ENCODE results near the gene NMT2. TPM values are rescaled to one million over a fixed set of nuclear protein-coding genes. Genes with fewer than 3 reads are reported as not detected.
A peak's percentile ranks its signal among the peaks of the same experiment; 100 is the strongest.

NMT2 gene
- total and polyA plus RNA-seq, 10 of the 15 experiments (the other 5 are each of a cell fraction or from before 2014, with no cell fraction given) = 4.9 to 12.0 (median 9.2) TPM

DNA sequence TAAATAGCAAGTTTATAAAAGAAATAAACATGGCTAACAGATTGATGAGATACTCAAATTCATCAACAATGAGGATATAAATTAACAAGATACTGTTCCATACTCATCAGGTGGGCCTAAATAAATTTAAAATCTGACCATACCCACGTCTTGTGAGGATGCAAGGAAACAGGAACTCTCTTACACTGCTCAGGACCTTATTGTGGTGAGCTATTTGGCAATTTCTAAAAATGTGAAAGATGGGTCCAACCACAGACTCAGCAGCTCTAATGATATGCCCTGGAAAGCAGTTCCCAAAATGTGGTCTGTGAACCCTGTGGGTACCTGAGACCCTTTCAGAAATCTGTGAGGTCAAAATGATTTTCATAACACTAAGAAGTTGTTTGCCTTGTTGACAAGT, 49.9 kb downstream of the NMT2 start:
- BruUV-seq (replicated peaks) = no TSS peak
- Histone ChIP-seq H3K27ac (ENCODE audit: control insufficient read depth, insufficient read depth) (no peak overlapping the region), H3K9me3 (replicated peaks; ENCODE audit: control insufficient read depth, insufficient read depth, low read length) (peaks cover 2% of the 10 kb centered on the region; the same call in 1 of the 3 replicates), H3K27me3 (replicated peaks in 1 of 2; ENCODE audit: control insufficient read depth in 2 of 2, insufficient read depth in 2 of 2, low read length in 1 of 2) (no peaks in the 10 kb centered on the region), H3K4me3 (no peak overlapping the region), H3K79me2 (ENCODE audit: control insufficient read depth, insufficient read depth, low read length) (no peaks in the 10 kb centered on the region), H4K20me1 (ENCODE audit: control insufficient read depth, insufficient read depth) (no peaks in the 10 kb centered on the region), H2AFZ (ENCODE audit: control insufficient read depth, low read depth, low read length) (no peak overlapping the region), H3K36me3 (ENCODE audit: control insufficient read depth in 2 of 2, insufficient read depth in 2 of 2, low read length in 1 of 2) (no peaks in the 10 kb centered on the region), H3K4me1 (ENCODE audit: control insufficient read depth, insufficient read depth, low read length) (peaks cover 13% of the 10 kb centered on the region), H3K9ac (ENCODE audit: control insufficient read depth, insufficient read depth, low read length) (no peak overlapping the region), H3K4me2 (ENCODE audit: control insufficient read depth, insufficient read depth) (no peak overlapping the region)
- ChIA-PET CTCF (interaction anchor here (1.3 kb wide), 1 partner anchor 16 kb away, joined by 3 read pairs; no protein-coding TSS in a partner anchor), RAD21 (ENCODE audit: unreplicated experiment) (no interaction called here), SMC1A (ENCODE audit: uncharacterized antibody, unreplicated experiment) (interaction anchor here (1.9 kb wide), 1 partner anchor 22 kb away, joined by 6 read pairs; no protein-coding TSS in a partner anchor), POLR2A (no interaction called here)
- 4% methylated on average over 1 of the region's 1 CpG for WGBS (ENCODE audit: insufficient coverage, insufficient replicate concordance, low lambda C conversion rate, missing lambda C conversion rate)
- TF ChIP-seq SPI1 (IDR thresholded peaks at IDR 0.05; ENCODE audit: borderline replicate concordance, insufficient read depth, low read depth, low read length) = peak; percentile 34; the same call in 1 of the 2 replicates
- no peak for TF ChIP-seq IKZF1 (conservative IDR thresholded peaks at IDR 0.05)
- peak; percentile 18; the same call in 1 of the 2 replicates for TF ChIP-seq RUNX3 (IDR thresholded peaks at IDR 0.05; ENCODE audit: low read length)
- in situ Hi-C loops (cut with MboI) = no loop called here
- DNase-seq (ENCODE audit: low read depth, low spot score) (peak; percentile 24), ATAC-seq (no peak; the same call in 2 of the 3 replicates), FAIRE-seq (no peak)
- intact Hi-C loops (cut with micrococcal nuclease; ENCODE audit: unreplicated experiment) = no loop called here

GRCh38 chr10:15116225-15116624, 52.3 kb downstream of the NMT2 start:
- Histone ChIP-seq H3K79me2 (ENCODE audit: control insufficient read depth, insufficient read depth, low read length) (no peaks in the 10 kb centered on the region), H3K9me3 (replicated peaks; ENCODE audit: control insufficient read depth, insufficient read depth, low read length) (peaks cover 2% of the 10 kb centered on the region; the same call in 1 of the 3 replicates), H3K9ac (ENCODE audit: control insufficient read depth, insufficient read depth, low read length) (no peak overlapping the region), H2AFZ (ENCODE audit: control insufficient read depth, low read depth, low read length) (no peak overlapping the region), H3K27ac (ENCODE audit: control insufficient read depth, insufficient read depth) (no peak overlapping the region), H3K36me3 (ENCODE audit: control insufficient read depth in 2 of 2, insufficient read depth in 2 of 2, low read length in 1 of 2) (no peaks in the 10 kb centered on the region), H3K4me2 (ENCODE audit: control insufficient read depth, insufficient read depth) (no peak overlapping the region), H4K20me1 (ENCODE audit: control insufficient read depth, insufficient read depth) (no peaks in the 10 kb centered on the region), H3K4me3 (no peak overlapping the region), H3K27me3 (replicated peaks in 1 of 2; ENCODE audit: control insufficient read depth in 2 of 2, insufficient read depth in 2 of 2, low read length in 1 of 2) (no peaks in the 10 kb centered on the region), H3K4me1 (ENCODE audit: control insufficient read depth, insufficient read depth, low read length) (no peaks in the 10 kb centered on the region; the same call in 1 of the 2 replicates)
- no peak for ATAC-seq
- 88% methylated on average over 5 of the region's 5 CpGs for WGBS (ENCODE audit: insufficient coverage, insufficient replicate concordance, low lambda C conversion rate, missing lambda C conversion rate)
- no peak for DNase-seq (ENCODE audit: low read depth, low spot score)
- in situ Hi-C loops (cut with MboI) (no loop called here), intact Hi-C loops (cut with micrococcal nuclease; ENCODE audit: unreplicated experiment) (no loop called here)
- POLR2A ChIA-PET = no interaction called here
- RAD21 ChIA-PET (ENCODE audit: unreplicated experiment) = no interaction called here
- no peak for FAIRE-seq
- no TSS peak for BruUV-seq (replicated peaks)
- SMC1A ChIA-PET (ENCODE audit: uncharacterized antibody, unreplicated experiment) = interaction anchor here (1.6 kb wide), 1 partner anchor 25 kb away, joined by 7 read pairs; no protein-coding TSS in a partner anchor
- CTCF ChIA-PET = interaction anchor here (1.4 kb wide), 1 partner anchor 10 kb away, joined by 5 read pairs; no protein-coding TSS in a partner anchor
- TF ChIP-seq TBL1XR1 (IDR thresholded peaks at IDR 0.05; ENCODE audit: low read depth, low read length) (no peak), HDGF (IDR thresholded peaks at IDR 0.05) (no peak), MXI1 (IDR thresholded peaks at IDR 0.05; ENCODE audit: low read depth, low read length) (no peak), CEBPZ (IDR thresholded peaks at IDR 0.05; ENCODE audit: low read depth, low read length) (no peak), SUZ12 (IDR thresholded peaks at IDR 0.05; ENCODE audit: unreplicated experiment) (no peak), ZSCAN29 (IDR thresholded peaks at IDR 0.05) (no peak), POLR2A (IDR thresholded peaks at IDR 0.05; ENCODE audit: low read depth, low read length) (no peak)
- TF ChIP-seq, protein P1, sequence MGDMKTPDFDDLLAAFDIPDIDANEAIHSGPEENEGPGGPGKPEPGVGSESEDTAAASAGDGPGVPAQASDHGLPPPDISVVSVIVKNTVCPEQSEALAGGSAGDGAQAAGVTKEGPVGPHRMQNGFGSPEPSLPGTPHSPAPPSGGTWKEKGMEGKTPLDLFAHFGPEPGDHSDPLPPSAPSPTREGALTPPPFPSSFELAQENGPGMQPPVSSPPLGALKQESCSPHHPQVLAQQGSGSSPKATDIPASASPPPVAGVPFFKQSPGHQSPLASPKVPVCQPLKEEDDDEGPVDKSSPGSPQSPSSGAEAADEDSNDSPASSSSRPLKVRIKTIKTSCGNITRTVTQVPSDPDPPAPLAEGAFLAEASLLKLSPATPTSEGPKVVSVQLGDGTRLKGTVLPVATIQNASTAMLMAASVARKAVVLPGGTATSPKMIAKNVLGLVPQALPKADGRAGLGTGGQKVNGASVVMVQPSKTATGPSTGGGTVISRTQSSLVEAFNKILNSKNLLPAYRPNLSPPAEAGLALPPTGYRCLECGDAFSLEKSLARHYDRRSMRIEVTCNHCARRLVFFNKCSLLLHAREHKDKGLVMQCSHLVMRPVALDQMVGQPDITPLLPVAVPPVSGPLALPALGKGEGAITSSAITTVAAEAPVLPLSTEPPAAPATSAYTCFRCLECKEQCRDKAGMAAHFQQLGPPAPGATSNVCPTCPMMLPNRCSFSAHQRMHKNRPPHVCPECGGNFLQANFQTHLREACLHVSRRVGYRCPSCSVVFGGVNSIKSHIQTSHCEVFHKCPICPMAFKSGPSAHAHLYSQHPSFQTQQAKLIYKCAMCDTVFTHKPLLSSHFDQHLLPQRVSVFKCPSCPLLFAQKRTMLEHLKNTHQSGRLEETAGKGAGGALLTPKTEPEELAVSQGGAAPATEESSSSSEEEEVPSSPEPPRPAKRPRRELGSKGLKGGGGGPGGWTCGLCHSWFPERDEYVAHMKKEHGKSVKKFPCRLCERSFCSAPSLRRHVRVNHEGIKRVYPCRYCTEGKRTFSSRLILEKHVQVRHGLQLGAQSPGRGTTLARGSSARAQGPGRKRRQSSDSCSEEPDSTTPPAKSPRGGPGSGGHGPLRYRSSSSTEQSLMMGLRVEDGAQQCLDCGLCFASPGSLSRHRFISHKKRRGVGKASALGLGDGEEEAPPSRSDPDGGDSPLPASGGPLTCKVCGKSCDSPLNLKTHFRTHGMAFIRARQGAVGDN (IDR thresholded peaks at IDR 0.05) = no peak

Data from GM12878 (cell line).